HEK293 (cell line): Measurements from ENCODE around the gene IL3.

Experiments
- CTCF ChIA-PET: fragments of 350-600 bp; formaldehyde crosslinking; extraction: SDS; loops from one replicate; lab custom pipeline; 2021; ENCODE audit warnings: antibody characterized with exemption; lab: Yijun Ruan, JAX
- POLR2A ChIA-PET: fragments of 300-600 bp; formaldehyde crosslinking; extraction: SDS; loops from one replicate; lab custom pipeline; 2020; ENCODE audit warnings: antibody characterized with exemption, inconsistent platforms; lab: Yijun Ruan, JAX
- H3K27ac ChIP-seq: fragments of 200-500 bp; sonication (Bioruptor generic); 2 replicates; pipeline ENCODE4 v1.5.1; 2014; ENCODE audit warnings: low read depth, low read length, control low read depth, inconsistent platforms; ENCODE audit errors: extremely low read depth
- H3K36me3 ChIP-seq, 2 experiments: fragments of 200-500 bp in 1 of 2; sonication (Bioruptor generic) in 1 of 2; 1 replicate in 1 of 2; 2 replicates in 1 of 2; pipeline ENCODE4 v1.5.1; 2014 to 2017; ENCODE audit warnings: inconsistent platforms in 2 of 2, low read length in 2 of 2; ENCODE audit not compliant: control insufficient read depth in 2 of 2, insufficient read depth in 1 of 2
- H3K4me1 ChIP-seq: fragments of 200-500 bp; sonication (Bioruptor generic); 2 replicates; pipeline ENCODE4 v1.5.1; 2014; ENCODE audit warnings: mild to moderate bottlenecking, low read length, inconsistent platforms; ENCODE audit not compliant: control insufficient read depth, insufficient read depth
- H3K4me3 ChIP-seq: 2 replicates; pipeline ENCODE4 v1.5.1; 2011; ENCODE audit warnings: low read depth, mild to moderate bottlenecking, control low read depth, low read length, moderate library complexity
- H3K9me3 ChIP-seq: fragments of 200-500 bp; sonication (Bioruptor generic); 2 replicates; pipeline ENCODE4 v1.5.1; 2014; ENCODE audit warnings: low read depth, low read length, inconsistent platforms; ENCODE audit not compliant: control insufficient read depth, insufficient read depth
- PRDM1 ChIP-seq: fragments of 450-650 bp; formaldehyde crosslinking; IDR thresholded peaks from 2 replicates; pipeline ENCODE4; 2016; ENCODE audit warnings: missing biosample characterization, missing genetic modification characterization
- SCRT2 ChIP-seq: fragments of 450-650 bp; formaldehyde crosslinking; IDR thresholded peaks from 2 replicates; pipeline ENCODE4 v1.5.1; 2016; ENCODE audit warnings: missing biosample characterization, missing genetic modification characterization
- ZBTB48 ChIP-seq: fragments of 450-650 bp; formaldehyde crosslinking; IDR thresholded peaks from 2 replicates; pipeline ENCODE4 v1.5.1; 2016; ENCODE audit warnings: missing biosample characterization, missing genetic modification characterization
- ZFP69B ChIP-seq: fragments of 450-650 bp; formaldehyde crosslinking; IDR thresholded peaks from 2 replicates; pipeline ENCODE4 v1.5.1; 2016; ENCODE audit warnings: missing biosample characterization, missing genetic modification characterization
- ZNF133 ChIP-seq: fragments of 450-650 bp; formaldehyde crosslinking; IDR thresholded peaks from 2 replicates; pipeline ENCODE4 v1.5.1; 2016; ENCODE audit warnings: missing biosample characterization, missing genetic modification characterization
- ZNF2 ChIP-seq: fragments of 450-650 bp; formaldehyde crosslinking; IDR thresholded peaks from 2 replicates; pipeline ENCODE4 v1.5.1; 2016; ENCODE audit warnings: missing biosample characterization, missing genetic modification characterization
- ZNF350 ChIP-seq: fragments of 450-650 bp; formaldehyde crosslinking; IDR thresholded peaks from 2 replicates; pipeline ENCODE4 v1.5.0; 2017; ENCODE audit warnings: missing biosample characterization, mild to moderate bottlenecking, missing genetic modification characterization
- ZNF521 ChIP-seq: fragments of 450-650 bp; formaldehyde crosslinking; IDR thresholded peaks from 2 replicates; pipeline ENCODE4 v1.5.1; 2017; ENCODE audit warnings: missing biosample characterization, mild to moderate bottlenecking, missing genetic modification characterization
- ZNF596 ChIP-seq: fragments of 450-650 bp; IDR thresholded peaks from 2 replicates; pipeline ENCODE4 v1.5.0; 2018; ENCODE audit warnings: missing biosample characterization, mild to moderate bottlenecking, missing genetic modification characterization, moderate library complexity
- ZSCAN23 ChIP-seq: fragments of 450-650 bp; formaldehyde crosslinking; IDR thresholded peaks from 2 replicates; pipeline ENCODE4 v1.5.1; 2016; ENCODE audit warnings: missing biosample characterization, missing genetic modification characterization
- TF ChIP-seq, protein P1 (sequence below): fragments of 450-650 bp; formaldehyde crosslinking; conservative IDR thresholded peaks from 2 replicates; pipeline ENCODE4 v1.5.1; 2016; ENCODE audit warnings: low read depth, missing biosample characterization, missing genetic modification characterization
- TF ChIP-seq, protein P2 (sequence below): fragments of 450-650 bp; formaldehyde crosslinking; IDR thresholded peaks from 2 replicates; pipeline ENCODE4 v1.5.1; 2016; ENCODE audit warnings: missing biosample characterization, missing genetic modification characterization, low read depth
- TF ChIP-seq, protein P3 (sequence below): fragments of 450-650 bp; formaldehyde crosslinking; IDR thresholded peaks from 2 replicates; pipeline ENCODE4 v1.5.1; 2016; ENCODE audit warnings: missing biosample characterization, missing genetic modification characterization

Gene IL3

DNA sequence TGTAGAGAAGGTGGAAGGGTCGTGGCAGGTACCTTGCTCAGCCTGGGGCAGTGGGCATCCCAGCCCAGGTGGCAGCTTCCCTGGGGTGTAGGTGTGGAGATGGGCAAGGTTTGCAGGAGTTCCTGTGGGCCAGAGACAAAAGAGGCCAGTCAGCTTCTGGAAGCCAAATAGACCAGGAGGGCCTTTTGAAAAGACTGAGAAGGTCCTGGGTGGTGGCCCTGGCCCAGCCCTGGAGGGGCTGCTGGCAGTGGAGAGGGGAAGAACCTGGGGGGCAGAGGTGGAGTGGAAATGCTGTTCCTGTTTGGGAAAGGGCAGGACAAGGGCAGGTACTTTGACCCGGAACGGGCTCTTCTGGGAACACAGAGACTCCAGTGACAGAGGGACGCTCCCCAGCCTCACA is 7.0 kb upstream of the IL3 start:
- Histone ChIP-seq H3K27ac (no peak overlapping the region), H3K4me3 (no peak overlapping the region), H3K9me3 (no peaks in the 10 kb centered on the region), H3K36me3 (no peaks in the 10 kb centered on the region), H3K4me1 (no peaks in the 10 kb centered on the region)
- ChIA-PET POLR2A (no interaction called here), CTCF (interaction anchor here (0.7 kb wide), 3 partner anchors 9 to 25 kb away, joined by 3 to 5 read pairs (median 4); no protein-coding TSS in a partner anchor)
- TF ChIP-seq ZNF2 (tag by site-specific recombination), result no peak
- TF ChIP-seq SCRT2 (tag by site-specific recombination), result peak; percentile 6; the same call in 1 of the 2 replicates
- TF ChIP-seq ZBTB48, result no peak
- TF ChIP-seq, protein P1, sequence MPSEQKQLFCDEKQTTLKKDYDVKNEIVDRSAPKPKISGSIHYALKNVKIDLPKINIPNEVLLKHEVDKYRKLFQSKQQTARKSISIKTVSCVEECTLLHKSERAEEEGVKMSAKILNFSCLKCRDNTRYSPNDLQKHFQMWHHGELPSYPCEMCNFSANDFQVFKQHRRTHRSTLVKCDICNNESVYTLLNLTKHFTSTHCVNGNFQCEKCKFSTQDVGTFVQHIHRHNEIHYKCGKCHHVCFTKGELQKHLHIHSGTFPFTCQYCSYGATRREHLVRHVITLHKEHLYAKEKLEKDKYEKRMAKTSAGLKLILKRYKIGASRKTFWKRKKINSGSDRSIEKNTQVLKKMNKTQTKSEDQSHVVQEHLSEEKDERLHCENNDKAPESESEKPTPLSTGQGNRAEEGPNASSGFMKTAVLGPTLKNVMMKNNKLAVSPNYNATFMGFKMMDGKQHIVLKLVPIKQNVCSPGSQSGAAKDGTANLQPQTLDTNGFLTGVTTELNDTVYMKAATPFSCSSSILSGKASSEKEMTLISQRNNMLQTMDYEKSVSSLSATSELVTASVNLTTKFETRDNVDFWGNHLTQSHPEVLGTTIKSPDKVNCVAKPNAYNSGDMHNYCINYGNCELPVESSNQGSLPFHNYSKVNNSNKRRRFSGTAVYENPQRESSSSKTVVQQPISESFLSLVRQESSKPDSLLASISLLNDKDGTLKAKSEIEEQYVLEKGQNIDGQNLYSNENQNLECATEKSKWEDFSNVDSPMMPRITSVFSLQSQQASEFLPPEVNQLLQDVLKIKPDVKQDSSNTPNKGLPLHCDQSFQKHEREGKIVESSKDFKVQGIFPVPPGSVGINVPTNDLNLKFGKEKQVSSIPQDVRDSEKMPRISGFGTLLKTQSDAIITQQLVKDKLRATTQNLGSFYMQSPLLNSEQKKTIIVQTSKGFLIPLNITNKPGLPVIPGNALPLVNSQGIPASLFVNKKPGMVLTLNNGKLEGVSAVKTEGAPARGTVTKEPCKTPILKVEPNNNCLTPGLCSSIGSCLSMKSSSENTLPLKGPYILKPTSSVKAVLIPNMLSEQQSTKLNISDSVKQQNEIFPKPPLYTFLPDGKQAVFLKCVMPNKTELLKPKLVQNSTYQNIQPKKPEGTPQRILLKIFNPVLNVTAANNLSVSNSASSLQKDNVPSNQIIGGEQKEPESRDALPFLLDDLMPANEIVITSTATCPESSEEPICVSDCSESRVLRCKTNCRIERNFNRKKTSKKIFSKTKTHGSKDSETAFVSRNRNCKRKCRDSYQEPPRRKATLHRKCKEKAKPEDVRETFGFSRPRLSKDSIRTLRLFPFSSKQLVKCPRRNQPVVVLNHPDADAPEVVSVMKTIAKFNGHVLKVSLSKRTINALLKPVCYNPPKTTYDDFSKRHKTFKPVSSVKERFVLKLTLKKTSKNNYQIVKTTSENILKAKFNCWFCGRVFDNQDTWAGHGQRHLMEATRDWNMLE, result no peak

DNA sequence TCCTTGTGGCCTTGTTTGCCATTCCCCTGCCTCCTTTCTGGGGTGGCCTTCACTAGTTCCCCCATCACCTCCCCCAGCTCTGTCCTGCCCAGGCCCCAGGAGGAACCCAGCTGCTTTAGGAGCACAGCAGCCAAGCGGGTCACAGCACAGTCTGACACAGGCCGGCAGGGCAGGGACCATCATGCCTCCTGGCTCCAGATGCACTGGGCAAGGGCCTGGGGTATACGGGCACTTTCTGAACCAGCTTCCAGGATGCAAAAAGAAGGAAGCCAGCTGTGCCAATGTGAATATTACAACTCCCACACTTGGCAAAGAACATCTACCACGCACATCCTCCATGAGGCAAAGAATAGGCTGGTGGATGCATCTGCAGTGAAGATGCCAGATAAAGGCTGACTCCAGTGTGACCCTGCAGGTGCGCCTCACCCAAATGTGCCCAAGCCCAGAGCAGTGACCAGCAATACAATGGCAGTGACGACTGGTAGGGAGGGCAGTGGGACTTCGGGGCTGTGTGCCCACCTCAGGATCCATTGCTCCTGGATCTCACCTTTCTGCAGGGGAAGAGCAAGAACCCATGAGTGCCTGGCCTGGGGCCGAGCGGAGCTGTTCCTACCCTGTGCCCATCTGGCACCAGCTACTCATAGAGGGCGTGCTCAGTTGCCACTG is 6.3 kb upstream of the IL3 start:
- TF ChIP-seq, protein P2, sequence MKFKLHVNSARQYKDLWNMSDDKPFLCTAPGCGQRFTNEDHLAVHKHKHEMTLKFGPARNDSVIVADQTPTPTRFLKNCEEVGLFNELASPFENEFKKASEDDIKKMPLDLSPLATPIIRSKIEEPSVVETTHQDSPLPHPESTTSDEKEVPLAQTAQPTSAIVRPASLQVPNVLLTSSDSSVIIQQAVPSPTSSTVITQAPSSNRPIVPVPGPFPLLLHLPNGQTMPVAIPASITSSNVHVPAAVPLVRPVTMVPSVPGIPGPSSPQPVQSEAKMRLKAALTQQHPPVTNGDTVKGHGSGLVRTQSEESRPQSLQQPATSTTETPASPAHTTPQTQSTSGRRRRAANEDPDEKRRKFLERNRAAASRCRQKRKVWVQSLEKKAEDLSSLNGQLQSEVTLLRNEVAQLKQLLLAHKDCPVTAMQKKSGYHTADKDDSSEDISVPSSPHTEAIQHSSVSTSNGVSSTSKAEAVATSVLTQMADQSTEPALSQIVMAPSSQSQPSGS (tag by site-specific recombination), result no peak
- TF ChIP-seq ZNF350 (tag by site-specific recombination) (no peak), ZNF596 (no peak), PRDM1 (no peak), ZNF133 (no peak), ZSCAN23 (tag by site-specific recombination) (no peak), ZNF521 (tag by site-specific recombination) (no peak), ZFP69B (tag by site-specific recombination) (no peak)
- TF ChIP-seq, protein P3, sequence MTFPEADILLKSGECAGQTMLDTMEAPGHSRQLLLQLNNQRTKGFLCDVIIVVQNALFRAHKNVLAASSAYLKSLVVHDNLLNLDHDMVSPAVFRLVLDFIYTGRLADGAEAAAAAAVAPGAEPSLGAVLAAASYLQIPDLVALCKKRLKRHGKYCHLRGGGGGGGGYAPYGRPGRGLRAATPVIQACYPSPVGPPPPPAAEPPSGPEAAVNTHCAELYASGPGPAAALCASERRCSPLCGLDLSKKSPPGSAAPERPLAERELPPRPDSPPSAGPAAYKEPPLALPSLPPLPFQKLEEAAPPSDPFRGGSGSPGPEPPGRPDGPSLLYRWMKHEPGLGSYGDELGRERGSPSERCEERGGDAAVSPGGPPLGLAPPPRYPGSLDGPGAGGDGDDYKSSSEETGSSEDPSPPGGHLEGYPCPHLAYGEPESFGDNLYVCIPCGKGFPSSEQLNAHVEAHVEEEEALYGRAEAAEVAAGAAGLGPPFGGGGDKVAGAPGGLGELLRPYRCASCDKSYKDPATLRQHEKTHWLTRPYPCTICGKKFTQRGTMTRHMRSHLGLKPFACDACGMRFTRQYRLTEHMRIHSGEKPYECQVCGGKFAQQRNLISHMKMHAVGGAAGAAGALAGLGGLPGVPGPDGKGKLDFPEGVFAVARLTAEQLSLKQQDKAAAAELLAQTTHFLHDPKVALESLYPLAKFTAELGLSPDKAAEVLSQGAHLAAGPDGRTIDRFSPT (tag by site-specific recombination), result no peak
- TF ChIP-seq, all 188 proteins: peak for 0
- Histone ChIP-seq H3K4me3 (no peak overlapping the region), H3K9me3 (no peaks in the 10 kb centered on the region), H3K4me1 (no peaks in the 10 kb centered on the region), H3K36me3 (no peaks in the 10 kb centered on the region), H3K27ac (no peak overlapping the region)
- CTCF ChIA-PET, result interaction anchor here (0.7 kb wide), 3 partner anchors 9 to 26 kb away, joined by 3 to 5 read pairs (median 4); no protein-coding TSS in a partner anchor
- POLR2A ChIA-PET, result no interaction called here
